Stimulated activated CD8-positive, alpha-beta memory T cell treated with anti-CD3 and anti-CD28 coated beads, Interleukin-12 subunit alpha, Interleukin-12 subunit beta, amount 100 ng/mL, for 4 hours (primary cell): ENCODE data around the gene FAM78B.

ENCODE experiments used
- DNase-seq: peaks from one replicate; pipeline ENCODE4 v3.0.0-alpha.2; 2020; ENCODE audit warnings: low read depth

The FAM78B gene, protein sequence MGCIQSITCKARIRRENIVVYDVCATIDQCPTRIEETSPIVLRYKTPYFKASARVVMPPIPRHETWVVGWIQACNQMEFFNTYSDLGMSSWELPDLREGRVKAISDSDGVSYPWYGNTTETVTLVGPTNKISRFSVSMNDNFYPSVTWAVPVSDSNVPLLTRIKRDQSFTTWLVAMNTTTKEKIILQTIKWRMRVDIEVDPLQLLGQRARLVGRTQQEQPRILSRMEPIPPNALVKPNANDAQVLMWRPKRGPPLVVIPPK

DNA sequence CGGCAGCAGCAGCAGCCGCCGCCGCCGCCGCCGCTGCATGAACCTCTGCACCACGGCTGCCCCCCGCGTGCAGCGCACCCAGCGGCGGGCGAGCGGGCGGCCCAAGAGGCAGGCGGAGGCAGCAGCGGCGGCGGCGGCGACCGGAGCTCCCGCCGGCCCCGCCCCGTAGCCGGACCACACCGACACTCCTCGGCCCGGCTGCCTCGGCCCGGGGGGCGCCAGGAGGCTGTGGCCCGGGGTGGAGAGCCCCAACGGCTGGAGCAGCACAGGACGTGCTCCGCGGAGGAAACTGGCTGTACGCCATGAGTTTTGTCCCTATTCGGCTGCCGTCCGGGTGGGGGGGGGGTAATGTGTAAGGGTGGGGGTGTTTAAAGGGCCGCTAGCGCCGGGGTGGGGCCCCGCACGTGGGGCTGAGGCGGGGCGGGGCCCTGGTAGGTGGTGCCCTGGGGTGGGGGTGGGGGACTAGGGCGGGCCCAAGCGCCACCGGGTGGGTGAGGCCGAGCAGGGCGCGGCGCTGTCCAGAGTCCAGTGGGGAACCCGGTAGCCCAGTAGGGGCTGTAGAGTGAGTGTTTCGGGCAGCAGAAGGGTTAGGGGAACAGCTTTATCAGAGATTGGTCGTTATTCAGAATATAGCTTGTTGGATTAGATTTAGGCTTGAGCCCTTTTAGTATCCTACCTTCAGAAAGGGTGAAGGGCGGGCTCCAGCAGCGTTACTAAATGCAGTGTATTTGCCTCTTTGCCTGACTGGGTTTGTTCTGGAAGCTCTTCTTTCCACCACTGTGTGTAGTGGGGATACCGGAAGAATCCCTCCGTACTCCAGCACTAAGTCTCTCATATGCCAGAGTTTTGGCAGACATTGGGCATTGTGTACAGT lies at the start of gene FAM78B:
Gene FAM78B (minus strand): TSS at position 304 of the 874 bp plus-strand sequence. CDS start 753 bp downstream, outside the sequence.
- peak; percentile 31 for DNase-seq

DNA sequence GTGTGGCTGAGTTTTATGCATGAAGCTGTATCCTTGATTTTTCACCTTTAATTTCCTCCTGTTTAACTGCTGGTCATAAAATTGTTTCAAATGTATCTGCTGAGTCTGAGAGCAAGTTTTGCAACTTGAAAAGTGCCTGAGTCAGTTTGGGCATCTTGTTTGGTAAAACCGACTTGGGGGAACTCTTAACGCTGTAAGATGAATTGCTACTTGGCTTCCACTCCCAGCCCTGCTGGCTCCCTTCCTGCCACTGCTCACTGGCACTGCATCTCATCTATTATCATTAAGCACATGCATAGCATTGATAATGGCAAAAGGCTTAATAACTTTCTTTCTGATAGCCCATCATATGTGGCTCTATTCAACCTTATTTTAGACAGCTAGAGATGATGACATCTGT lies 35.7 kb upstream of the FAM78B start:
- DNase-seq = no peak

DNA sequence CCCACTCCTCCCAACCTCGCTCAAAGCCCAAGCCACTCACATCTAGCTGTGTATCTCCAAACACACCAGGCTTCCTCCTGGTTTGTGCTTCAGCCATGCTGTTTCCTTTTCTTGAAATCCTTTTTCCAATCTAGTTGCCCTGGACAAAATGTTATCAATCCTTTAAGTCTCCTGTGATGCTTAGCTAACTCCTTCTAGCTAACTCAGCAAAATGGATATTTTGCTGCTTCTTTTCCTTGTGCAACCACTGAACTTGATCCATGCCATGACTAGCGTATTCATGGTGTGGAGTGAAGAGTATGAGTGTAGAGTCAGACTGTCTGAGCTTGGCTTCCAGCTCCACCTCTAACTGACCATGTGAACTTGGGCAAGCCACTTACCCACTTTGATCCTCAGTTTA lies 33.9 kb upstream of the FAM78B start:
- DNase-seq = no peak

DNA sequence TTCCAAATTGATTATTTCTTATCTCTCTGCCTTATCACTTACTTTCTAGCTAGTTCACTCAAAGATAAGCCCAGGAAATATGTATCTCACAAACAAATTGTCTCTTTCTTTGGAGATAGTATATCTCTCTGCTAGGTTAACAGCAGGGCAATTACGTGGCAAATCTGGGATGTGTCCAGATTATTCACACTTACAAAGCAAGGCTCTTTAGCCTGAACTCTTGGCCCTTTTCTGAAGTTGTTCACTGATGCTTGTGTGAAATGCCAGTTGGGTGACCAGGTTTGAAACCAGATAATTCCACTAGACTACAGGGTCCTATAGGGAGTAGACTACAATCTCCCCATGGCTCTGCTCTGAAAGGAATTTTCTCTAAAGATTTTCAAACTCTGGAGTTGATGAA lies 30.8 kb upstream of the FAM78B start:
- no peak for DNase-seq

DNA sequence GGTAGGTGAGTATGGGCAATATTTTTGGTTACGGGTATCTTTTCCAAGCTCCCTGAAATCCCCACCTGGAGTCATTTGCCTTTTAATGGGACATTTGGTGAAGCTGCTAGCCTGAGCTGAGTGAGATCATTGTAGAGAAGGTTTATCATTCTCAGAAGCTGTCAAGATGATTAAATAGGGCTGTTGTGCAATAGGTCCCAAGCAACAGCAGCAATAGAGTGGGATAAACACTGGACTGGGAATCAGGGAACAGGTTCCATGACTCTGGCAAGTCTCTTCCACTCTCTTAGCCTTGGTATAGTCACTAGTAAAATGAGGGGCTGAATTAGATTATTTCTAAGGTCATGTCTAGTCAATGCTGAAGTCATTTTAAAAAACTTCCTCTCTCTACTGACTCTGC lies 30.3 kb upstream of the FAM78B start:
- DNase-seq = no peak

DNA sequence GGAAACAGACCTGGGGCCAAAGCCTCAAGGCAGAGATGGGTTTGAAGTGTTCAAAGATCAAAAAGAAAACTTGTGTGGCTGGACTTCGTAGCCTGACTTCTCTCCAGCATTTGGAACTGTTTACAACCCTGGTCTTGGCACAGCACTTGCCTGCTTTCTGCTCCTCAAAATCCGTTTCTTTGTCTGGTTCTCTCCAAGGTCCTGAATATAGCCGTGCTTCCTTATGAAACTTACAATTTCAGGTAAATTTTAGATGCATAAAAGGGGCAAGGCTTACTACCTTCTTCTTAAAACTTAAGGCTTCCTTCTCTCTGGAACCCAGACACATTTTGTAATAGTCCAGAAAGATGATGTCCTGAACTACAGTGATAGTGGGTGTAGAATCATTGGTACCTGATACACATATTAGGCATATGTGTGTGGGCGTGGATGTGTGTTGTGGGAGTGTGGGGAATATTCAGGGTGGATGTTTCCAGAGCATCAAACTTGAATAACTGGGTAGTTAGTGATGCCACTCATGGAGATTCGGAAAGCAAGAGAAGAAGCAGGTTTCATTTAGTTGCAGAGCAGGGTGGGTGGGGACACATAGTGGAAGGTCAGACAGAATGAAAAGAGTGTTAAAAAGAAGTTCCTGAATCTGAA lies 26.4 kb upstream of the FAM78B start:
- no peak for DNase-seq

DNA sequence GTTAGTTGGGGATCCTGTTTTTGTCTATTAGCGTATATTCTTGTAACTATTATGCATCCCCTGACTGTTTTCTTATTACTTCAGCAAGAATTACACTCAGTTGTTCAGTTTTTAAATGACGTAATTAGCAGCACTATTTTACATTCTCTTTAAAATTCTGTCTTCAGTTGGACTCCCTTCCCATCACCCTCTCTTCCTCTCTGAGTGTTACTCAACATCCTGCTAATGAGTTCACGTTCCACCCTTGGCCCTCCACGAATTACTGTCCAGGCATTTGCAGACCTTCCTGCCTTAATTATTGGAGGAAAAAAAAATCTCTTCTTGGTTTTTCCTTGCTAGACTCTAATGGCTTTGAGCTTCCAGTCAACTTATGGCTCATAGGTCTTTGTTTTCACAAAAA lies 23.6 kb upstream of the FAM78B start:
- DNase-seq = no peak

DNA sequence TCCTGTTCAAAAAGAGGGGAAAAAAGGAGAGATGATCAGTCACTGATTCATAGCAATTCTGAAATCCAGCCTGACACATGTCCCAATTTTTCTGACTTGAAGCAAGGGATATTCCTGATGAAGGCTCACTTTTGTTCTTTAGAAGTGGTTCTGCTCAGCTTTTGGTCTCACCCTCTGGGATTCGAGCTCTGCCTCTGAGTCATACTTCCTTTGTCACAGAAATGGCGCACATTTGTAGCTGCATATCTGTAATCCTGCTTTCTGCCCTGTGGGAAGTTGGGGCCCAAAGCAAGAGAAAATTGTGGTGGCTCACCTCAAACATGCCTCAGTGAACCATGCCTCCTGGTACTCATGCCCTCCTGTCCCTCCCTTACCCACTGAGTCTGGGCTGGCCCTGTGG lies 22.3 kb upstream of the FAM78B start:
- DNase-seq = no peak

DNA sequence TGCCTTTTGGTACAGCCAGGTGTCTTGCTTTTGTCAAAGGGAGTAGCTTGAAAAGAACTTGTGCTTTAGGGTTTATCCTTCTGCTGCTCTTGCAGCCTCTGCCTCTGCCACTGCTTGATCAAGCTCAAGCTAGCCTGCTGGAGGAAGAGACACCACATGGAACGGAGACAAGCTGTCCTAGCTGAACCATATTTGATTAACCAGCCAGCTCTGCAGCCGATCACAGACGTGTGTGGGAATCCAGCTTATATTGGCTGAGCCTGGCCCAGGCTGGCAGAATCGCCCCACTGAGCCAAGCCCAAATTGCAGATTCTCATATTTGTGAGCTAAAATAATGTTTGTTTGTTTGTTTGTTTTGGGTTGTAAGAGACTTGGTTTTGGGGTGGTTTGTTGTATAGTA lies 18.7 kb upstream of the FAM78B start:
- DNase-seq = no peak

DNA sequence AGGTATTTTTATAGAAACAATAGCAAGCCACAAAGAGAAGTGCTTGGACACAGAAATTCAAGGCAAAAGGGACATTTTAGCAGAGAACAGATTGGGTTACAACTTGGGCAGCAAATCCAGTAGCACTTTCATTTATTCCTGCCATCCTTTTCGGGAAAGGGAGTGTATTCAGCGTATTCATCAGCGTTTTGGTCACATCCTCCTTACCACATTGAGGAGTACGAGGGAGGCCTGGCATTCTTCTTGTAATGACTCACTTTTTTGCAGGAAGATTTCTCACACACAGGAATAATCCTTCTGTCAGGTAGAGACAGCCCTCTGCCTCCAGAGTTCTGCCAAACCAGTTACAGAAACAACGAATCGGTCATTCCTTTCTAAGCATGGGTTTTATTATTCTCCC lies 18.1 kb upstream of the FAM78B start:
- no peak for DNase-seq

DNA sequence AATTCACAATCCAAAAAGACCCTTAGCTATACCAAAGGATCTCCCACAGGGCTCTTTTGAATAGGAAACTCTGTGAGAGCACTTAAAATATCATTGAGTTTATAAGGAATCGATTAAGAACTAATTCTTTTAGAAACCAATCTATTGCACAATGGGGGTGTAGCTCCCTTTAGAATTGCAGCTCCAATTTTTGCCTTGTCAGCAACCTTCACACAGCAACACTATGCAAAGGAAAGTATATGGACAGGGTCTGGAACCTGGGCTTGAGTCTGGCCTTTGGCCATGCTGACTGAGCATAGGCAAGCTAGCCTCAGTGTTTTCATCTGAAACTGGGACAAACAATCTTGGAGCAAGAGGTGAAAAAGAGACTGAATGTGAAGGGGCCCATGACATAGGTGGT lies 17.2 kb upstream of the FAM78B start:
- no peak for DNase-seq

DNA sequence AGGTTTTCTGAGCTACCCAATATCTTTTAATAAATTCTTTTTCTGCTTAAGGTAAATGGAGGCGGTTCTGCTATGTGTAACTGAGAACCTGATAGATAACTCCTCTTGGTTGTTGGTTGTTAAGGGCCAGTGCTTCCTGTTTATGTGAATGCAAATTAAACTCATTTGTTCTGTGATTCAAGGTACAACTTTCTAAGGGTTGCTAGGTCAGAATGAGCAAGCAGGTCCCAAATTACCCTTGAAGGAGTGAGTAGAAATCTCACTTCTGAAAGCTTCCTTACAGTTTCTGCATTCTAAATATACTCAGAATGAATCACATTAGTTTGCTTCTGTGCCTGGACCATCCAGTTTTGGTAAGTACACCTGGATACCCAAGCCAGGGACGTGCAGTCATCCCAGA lies 15.5 kb upstream of the FAM78B start:
- no peak for DNase-seq

DNA sequence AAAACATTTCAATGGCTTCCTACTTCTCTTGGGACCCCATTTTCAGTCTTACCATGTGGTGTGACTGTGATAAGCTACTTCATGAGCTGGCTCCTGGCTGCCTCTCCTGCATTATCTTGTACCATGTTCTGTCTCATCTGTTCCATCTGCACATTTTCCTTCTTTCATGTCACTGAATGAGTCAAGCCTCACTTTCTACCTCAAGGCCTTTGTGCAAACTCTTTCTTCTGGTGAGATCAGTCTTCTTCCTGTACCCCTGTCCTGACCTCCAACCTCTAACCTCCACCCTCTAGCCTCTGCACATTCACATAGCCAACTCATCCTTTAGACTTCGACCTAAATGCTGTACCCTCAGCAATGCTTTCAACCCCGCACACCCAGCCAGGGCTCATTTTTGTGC lies 9.6 kb upstream of the FAM78B start:
- DNase-seq = no peak

DNA sequence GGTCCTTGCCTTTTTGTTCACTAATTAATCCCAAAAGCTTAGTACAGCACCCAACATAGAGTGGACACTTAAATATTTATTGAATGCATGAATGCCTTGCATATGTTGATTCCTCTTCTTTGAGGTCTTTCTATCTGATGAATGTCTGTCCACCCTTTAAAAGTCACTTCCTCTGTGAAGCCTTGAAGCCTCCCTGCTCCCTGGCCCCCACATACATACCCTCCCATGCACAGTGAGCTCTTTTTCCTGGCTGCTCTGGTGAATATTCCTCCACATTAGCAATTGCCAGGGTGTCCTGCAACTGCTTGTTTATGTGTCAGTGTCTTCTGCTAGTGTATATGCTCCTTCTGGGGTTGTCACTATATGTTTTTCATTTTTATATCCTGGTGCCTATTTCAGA lies 8.2 kb upstream of the FAM78B start:
- no peak for DNase-seq

DNA sequence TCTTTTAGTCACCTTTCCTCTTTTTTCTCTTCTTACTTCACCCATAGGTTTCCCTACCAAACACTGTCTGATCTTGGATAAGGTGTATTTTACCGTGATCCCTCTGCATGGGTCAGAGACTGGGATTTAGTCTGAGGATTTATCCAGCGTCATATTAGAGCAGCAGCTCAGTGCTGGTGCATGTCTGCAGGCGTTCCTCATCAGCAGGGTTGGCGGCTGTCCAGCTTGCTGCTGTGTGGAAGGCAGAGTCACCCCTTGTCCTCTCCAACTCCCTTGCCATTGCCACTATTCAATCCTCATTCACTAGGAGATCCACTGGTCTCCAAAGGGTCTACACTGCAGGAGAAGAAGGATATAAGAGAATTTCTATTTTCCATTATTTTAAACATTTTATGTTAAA lies 7.3 kb upstream of the FAM78B start:
- no peak for DNase-seq

DNA sequence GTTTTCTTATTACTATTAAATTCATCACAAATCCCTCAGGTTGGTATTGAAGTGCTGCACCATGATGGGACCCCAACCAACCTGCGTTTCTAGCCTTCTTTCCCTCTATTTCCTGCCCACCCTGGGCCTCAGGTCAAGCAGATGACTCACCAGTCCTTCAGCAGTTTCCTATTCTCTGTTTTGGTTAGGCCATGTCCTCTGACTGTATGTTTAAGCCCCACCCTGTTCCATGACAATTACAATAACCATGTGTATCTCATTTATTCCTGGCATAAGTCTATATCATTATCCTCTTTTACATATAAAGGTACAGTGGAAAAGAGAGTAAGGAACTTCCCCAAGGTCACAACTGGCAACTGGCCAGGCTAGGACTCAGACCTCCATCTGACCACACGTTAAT lies 5.3 kb upstream of the FAM78B start:
- DNase-seq = no peak

DNA sequence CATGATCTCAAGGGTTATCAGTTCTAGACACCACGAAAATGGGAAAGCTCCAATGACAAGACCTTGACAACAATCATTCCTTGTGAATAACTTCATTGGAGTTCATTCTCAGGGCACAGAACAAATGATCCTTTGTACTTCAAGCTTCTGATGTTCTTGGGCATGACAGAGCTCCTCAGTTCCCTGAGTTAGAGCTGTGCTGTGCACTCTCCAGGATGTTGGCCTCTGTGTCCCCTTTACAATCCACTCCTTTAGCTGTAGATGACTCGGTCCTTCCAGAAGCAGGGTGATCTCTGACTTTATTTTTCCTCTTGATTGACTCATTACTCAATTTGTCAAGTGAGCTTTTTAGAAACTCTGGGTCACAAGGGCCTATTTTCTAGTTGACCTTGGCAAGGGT lies 3.9 kb upstream of the FAM78B start:
- DNase-seq = no peak

DNA sequence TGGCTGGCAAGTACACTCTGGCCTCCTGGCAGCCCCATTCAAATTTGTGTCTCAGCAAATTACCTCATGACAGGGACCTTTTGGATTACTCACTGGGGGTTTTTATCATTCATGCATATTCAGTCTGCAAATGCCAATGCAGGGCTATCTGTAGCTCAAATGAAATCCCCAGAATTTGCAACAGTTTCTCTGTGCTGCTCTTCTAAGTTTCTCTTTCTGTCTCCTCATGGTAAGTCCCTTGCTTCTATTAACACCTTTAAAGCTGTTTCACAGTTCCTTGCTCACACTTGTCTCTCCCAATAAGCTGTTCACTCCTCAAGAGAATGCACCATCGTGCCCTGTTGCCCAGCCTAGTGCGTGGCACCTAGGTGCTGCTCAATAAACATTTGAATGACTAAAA lies 3.3 kb upstream of the FAM78B start:
- DNase-seq = no peak

DNA sequence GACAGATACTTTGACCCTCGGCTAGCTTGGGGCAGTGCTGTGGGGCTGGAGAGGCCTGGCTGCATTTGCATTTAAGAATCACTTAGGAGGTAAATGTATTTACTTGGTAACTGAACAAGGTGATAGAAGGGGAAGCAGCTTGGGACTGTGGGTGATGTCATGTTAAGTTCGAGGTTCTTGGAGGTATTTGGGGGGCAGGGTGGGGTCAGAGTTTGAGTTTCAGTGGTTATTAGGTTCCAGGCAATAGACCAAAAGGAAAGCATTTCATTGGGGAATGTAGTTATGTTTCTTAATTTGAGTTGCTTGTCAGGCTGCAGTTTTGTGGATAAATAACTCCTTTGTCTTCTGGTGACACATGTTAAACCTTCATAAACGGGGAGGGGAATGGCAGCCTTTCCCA lies 2.4 kb upstream of the FAM78B start:
- DNase-seq = no peak

DNA sequence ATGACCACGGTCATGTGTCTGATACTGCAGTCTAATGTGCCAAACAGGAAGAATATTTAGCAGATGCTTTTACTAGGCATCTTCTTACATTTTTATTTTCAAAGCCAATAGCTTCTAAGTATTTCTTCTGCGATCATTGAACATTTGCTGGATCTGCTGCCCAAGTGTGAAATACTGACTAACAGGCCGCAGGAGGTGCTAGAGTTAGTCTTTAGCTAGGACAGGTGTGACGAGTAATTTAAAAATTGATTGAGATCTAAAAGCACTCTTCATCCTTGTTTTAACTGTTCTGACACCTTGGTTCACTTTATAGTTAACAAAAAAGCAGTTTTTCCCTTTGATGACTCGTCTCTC lies 748 bp upstream of the FAM78B start:
- DNase-seq = no peak

DNA sequence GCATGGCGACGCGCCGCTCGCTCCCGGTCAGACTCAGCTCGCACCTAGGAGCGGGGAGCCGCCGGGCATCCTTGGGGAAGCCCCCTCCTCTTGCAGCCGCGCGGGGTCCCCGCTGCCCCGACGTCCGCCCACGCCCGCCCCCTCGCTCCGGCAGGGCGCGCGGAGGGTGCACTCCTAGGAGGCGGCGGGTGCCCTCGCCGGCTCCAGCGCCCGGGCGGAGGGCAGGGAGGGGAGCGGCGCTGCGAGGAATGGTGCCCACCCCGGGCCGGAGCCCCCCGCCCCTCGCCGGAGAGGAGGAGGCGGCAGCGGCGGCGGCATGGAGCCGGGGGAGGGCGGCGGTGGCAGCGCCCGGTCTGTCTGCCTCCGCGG lies 488 bp downstream of the FAM78B start:
- DNase-seq = no peak

DNA sequence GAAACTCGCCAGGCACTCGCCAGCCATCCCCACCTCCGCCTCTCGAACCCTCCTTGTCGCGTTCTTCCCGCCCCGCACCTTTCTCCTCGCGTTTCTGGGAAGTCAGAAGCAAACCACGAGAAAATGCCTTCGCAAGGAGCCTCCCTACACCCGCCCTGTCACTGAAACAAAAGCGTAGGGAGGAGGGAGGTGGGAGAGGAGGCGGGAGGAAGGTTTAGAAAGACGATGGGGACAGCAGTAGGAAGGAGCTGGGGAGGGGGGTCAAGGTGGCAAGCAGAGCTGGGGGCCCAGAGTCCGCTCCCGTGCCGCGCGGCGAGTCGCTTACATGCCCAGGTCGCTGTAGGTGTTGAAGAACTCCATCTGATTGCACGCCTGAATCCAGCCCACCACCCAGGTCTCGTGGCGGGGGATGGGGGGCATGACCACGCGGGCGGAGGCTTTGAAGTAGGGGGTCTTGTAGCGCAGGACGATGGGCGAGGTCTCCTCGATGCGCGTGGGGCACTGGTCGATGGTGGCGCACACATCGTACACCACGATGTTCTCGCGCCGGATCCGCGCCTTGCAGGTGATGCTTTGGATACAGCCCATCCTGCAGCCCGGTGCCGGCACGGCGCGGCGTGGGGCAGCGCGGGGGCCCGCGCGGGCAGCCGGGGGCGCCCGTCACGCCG lies 1.0 kb downstream of the FAM78B start:
- no peak for DNase-seq
